ENCODE measurements around the gene ZFYVE28.
A peak's percentile ranks its signal among the peaks of the same experiment; 100 is the strongest.

ZFYVE28 gene

GRCh38 chr4:2408976-2409375, 9.5 kb downstream of the ZFYVE28 start:
- H3K9ac ChIP-seq (ENCODE audit: low read depth in 1 of 2, low read length in 2 of 2) = no peak overlapping the region
- no peaks in the 10 kb centered on the region for H3K9me3 ChIP-seq (ENCODE audit: control insufficient read depth in 2 of 2, low read length in 2 of 2)
- peaks cover 25% of the 10 kb centered on the region in 2 donors for H3K4me1 ChIP-seq (ENCODE audit: control insufficient read depth in 2 of 2, insufficient read depth in 2 of 2, low read length in 2 of 2)
- H3K27me3 ChIP-seq (ENCODE audit: control insufficient read depth in 2 of 2, insufficient read depth in 2 of 2, low read length in 2 of 2) = no peaks in the 10 kb centered on the region
- no peak overlapping the region for H3K4me3 ChIP-seq (ENCODE audit: low read length in 2 of 2)
- no peak overlapping the region for H3K27ac ChIP-seq (ENCODE audit: low read depth in 2 of 2, low read length in 2 of 2)
- H3K36me3 ChIP-seq (ENCODE audit: control insufficient read depth in 2 of 2, insufficient read depth in 2 of 2, low read length in 2 of 2) = no peaks in the 10 kb centered on the region

GRCh38 chr4:2408401-2408958, 10.0 kb downstream of the ZFYVE28 start:
- Histone ChIP-seq H3K4me1 (ENCODE audit: control insufficient read depth in 2 of 2, insufficient read depth in 2 of 2, low read length in 2 of 2) (peaks cover 21% of the 10 kb centered on the region in 2 donors), H3K9me3 (ENCODE audit: control insufficient read depth in 2 of 2, low read length in 2 of 2) (no peaks in the 10 kb centered on the region), H3K27ac (ENCODE audit: low read depth in 2 of 2, low read length in 2 of 2) (no peak overlapping the region)

GRCh38 chr4:2407991-2408342, 10.5 kb downstream of the ZFYVE28 start:
- H3K4me1 ChIP-seq (ENCODE audit: control insufficient read depth in 2 of 2, insufficient read depth in 2 of 2, low read length in 2 of 2) = peaks cover 18 to 19% of the 10 kb centered on the region in 2 donors
- no peak overlapping the region for H3K9ac ChIP-seq (ENCODE audit: low read depth in 1 of 2, low read length in 2 of 2)
- no peak overlapping the region for H3K4me3 ChIP-seq (ENCODE audit: low read length in 2 of 2)
- H3K27me3 ChIP-seq (ENCODE audit: control insufficient read depth in 2 of 2, insufficient read depth in 2 of 2, low read length in 2 of 2) = no peaks in the 10 kb centered on the region
- no peaks in the 10 kb centered on the region for H3K36me3 ChIP-seq (ENCODE audit: control insufficient read depth in 2 of 2, insufficient read depth in 2 of 2, low read length in 2 of 2)
- no peaks in the 10 kb centered on the region for H3K9me3 ChIP-seq (ENCODE audit: control insufficient read depth in 2 of 2, low read length in 2 of 2)
- H3K27ac ChIP-seq (ENCODE audit: low read depth in 2 of 2, low read length in 2 of 2) = no peak overlapping the region

More at GRCh38 chr4:2408401-2408958, 10.0 kb downstream of the ZFYVE28 start:
- Histone ChIP-seq H3K27me3 (ENCODE audit: control insufficient read depth in 2 of 2, insufficient read depth in 2 of 2, low read length in 2 of 2) (no peaks in the 10 kb centered on the region), H3K36me3 (ENCODE audit: control insufficient read depth in 2 of 2, insufficient read depth in 2 of 2, low read length in 2 of 2) (no peaks in the 10 kb centered on the region), H3K4me3 (ENCODE audit: low read length in 2 of 2) (no peak overlapping the region), H3K9ac (ENCODE audit: low read depth in 1 of 2, low read length in 2 of 2) (no peak overlapping the region)

GRCh38 chr4:2406920-2407319, 11.5 kb downstream of the ZFYVE28 start:
- Histone ChIP-seq H3K27ac (ENCODE audit: low read depth in 2 of 2, low read length in 2 of 2) (no peak overlapping the region), H3K4me3 (ENCODE audit: low read length in 2 of 2) (no peak overlapping the region), H3K4me1 (ENCODE audit: control insufficient read depth in 2 of 2, insufficient read depth in 2 of 2, low read length in 2 of 2) (peaks cover 18% of the 10 kb centered on the region in 2 donors), H3K36me3 (ENCODE audit: control insufficient read depth in 2 of 2, insufficient read depth in 2 of 2, low read length in 2 of 2) (no peaks in the 10 kb centered on the region), H3K9ac (ENCODE audit: low read depth in 1 of 2, low read length in 2 of 2) (no peak overlapping the region), H3K9me3 (ENCODE audit: control insufficient read depth in 2 of 2, low read length in 2 of 2) (no peaks in the 10 kb centered on the region), H3K27me3 (ENCODE audit: control insufficient read depth in 2 of 2, insufficient read depth in 2 of 2, low read length in 2 of 2) (no peaks in the 10 kb centered on the region)

- Histone ChIP-seq H3K27me3 (ENCODE audit: control insufficient read depth in 2 of 2, insufficient read depth in 2 of 2, low read length in 2 of 2) (no peaks in the 10 kb centered on the region), H3K36me3 (ENCODE audit: control insufficient read depth in 2 of 2, insufficient read depth in 2 of 2, low read length in 2 of 2) (no peaks in the 10 kb centered on the region), H3K27ac (ENCODE audit: low read depth in 2 of 2, low read length in 2 of 2) (no peak overlapping the region), H3K9ac (ENCODE audit: low read depth in 1 of 2, low read length in 2 of 2) (no peak overlapping the region), H3K4me3 (ENCODE audit: low read length in 2 of 2) (no peak overlapping the region), H3K9me3 (ENCODE audit: control insufficient read depth in 2 of 2, low read length in 2 of 2) (no peaks in the 10 kb centered on the region), H3K4me1 (ENCODE audit: control insufficient read depth in 2 of 2, insufficient read depth in 2 of 2, low read length in 2 of 2) (peaks cover 18% of the 10 kb centered on the region in 2 donors)
Measured at GRCh38 chr4:2406406-2406805, 12.0 kb downstream of the ZFYVE28 start.

GRCh38 chr4:2402941-2403340, 15.5 kb downstream of the ZFYVE28 start:
- H3K4me3 ChIP-seq (ENCODE audit: low read length in 2 of 2) = peak overlapping the region; percentile 38 to 56

GRCh38 chr4:2402048-2402842, 16.2 kb downstream of the ZFYVE28 start:
- Histone ChIP-seq H3K9me3 (ENCODE audit: control insufficient read depth in 2 of 2, low read length in 2 of 2) (no peaks in the 10 kb centered on the region), H3K36me3 (ENCODE audit: control insufficient read depth in 2 of 2, insufficient read depth in 2 of 2, low read length in 2 of 2) (no peaks in the 10 kb centered on the region), H3K27me3 (ENCODE audit: control insufficient read depth in 2 of 2, insufficient read depth in 2 of 2, low read length in 2 of 2) (peaks cover 0 to 3% of the 10 kb centered on the region in 2 donors), H3K27ac (ENCODE audit: low read depth in 2 of 2, low read length in 2 of 2) (peak overlapping the region; percentile 32 to 55), H3K9ac (ENCODE audit: low read depth in 1 of 2, low read length in 2 of 2) (peak overlapping the region; percentile 24 to 57), H3K4me1 (ENCODE audit: control insufficient read depth in 2 of 2, insufficient read depth in 2 of 2, low read length in 2 of 2) (peaks cover 19 to 37% of the 10 kb centered on the region in 2 donors), H3K4me3 (ENCODE audit: low read length in 2 of 2) (peak overlapping the region; percentile 50 to 56)

More at GRCh38 chr4:2402941-2403340, 15.5 kb downstream of the ZFYVE28 start:
- Histone ChIP-seq H3K27ac (ENCODE audit: low read depth in 2 of 2, low read length in 2 of 2) (peak overlapping the region; percentile 32 to 55), H3K4me1 (ENCODE audit: control insufficient read depth in 2 of 2, insufficient read depth in 2 of 2, low read length in 2 of 2) (peaks cover 19 to 34% of the 10 kb centered on the region in 2 donors), H3K36me3 (ENCODE audit: control insufficient read depth in 2 of 2, insufficient read depth in 2 of 2, low read length in 2 of 2) (no peaks in the 10 kb centered on the region), H3K9me3 (ENCODE audit: control insufficient read depth in 2 of 2, low read length in 2 of 2) (no peaks in the 10 kb centered on the region), H3K27me3 (ENCODE audit: control insufficient read depth in 2 of 2, insufficient read depth in 2 of 2, low read length in 2 of 2) (peaks cover 0 to 3% of the 10 kb centered on the region in 2 donors), H3K9ac (ENCODE audit: low read depth in 1 of 2, low read length in 2 of 2) (peak overlapping the region in 1 of 2 donors; percentile 26)

- Histone ChIP-seq H3K27me3 (ENCODE audit: control insufficient read depth in 2 of 2, insufficient read depth in 2 of 2, low read length in 2 of 2) (peaks cover 0 to 3% of the 10 kb centered on the region in 2 donors), H3K4me3 (ENCODE audit: low read length in 2 of 2) (peak overlapping the region; percentile 50 to 55), H3K9me3 (ENCODE audit: control insufficient read depth in 2 of 2, low read length in 2 of 2) (no peaks in the 10 kb centered on the region), H3K4me1 (ENCODE audit: control insufficient read depth in 2 of 2, insufficient read depth in 2 of 2, low read length in 2 of 2) (peaks cover 21 to 44% of the 10 kb centered on the region in 2 donors), H3K36me3 (ENCODE audit: control insufficient read depth in 2 of 2, insufficient read depth in 2 of 2, low read length in 2 of 2) (no peaks in the 10 kb centered on the region), H3K9ac (ENCODE audit: low read depth in 1 of 2, low read length in 2 of 2) (peak overlapping the region in 1 of 2 donors; percentile 57), H3K27ac (ENCODE audit: low read depth in 2 of 2, low read length in 2 of 2) (peak overlapping the region in 1 of 2 donors; percentile 55)
Measured at GRCh38 chr4:2401610-2401983, 16.8 kb downstream of the ZFYVE28 start.

- no peak overlapping the region for H3K9ac ChIP-seq (ENCODE audit: low read depth in 1 of 2, low read length in 2 of 2)
Measured at GRCh38 chr4:2400841-2401609, 17.4 kb downstream of the ZFYVE28 start.

More at GRCh38 chr4:2400841-2401609, 17.4 kb downstream of the ZFYVE28 start:
- no peaks in the 10 kb centered on the region for H3K9me3 ChIP-seq (ENCODE audit: control insufficient read depth in 2 of 2, low read length in 2 of 2)
- peaks cover 21 to 44% of the 10 kb centered on the region in 2 donors for H3K4me1 ChIP-seq (ENCODE audit: control insufficient read depth in 2 of 2, insufficient read depth in 2 of 2, low read length in 2 of 2)
- H3K27ac ChIP-seq (ENCODE audit: low read depth in 2 of 2, low read length in 2 of 2) = no peak overlapping the region
- no peaks in the 10 kb centered on the region for H3K36me3 ChIP-seq (ENCODE audit: control insufficient read depth in 2 of 2, insufficient read depth in 2 of 2, low read length in 2 of 2)
- H3K4me3 ChIP-seq (ENCODE audit: low read length in 2 of 2) = no peak overlapping the region
- peaks cover 0 to 3% of the 10 kb centered on the region in 2 donors for H3K27me3 ChIP-seq (ENCODE audit: control insufficient read depth in 2 of 2, insufficient read depth in 2 of 2, low read length in 2 of 2)

All from mucosa of rectum (tissue), 2 donors.